A549 (cell line): ENCODE results near the gene DHX29. TPM values are rescaled to one million over a fixed set of nuclear protein-coding genes. Genes with fewer than 3 reads are reported as not detected.

Source experiments
- CEBPB ChIP-seq, 2 experiments: fragments of >200 bp in 1 of 2; sonication (Bioruptor Twin) in 1 of 2; formaldehyde crosslinking in 1 of 2; IDR thresholded peaks; 2 replicates each; pipeline ENCODE4 v1.6.1; 2012 to 2016
- CHD2 ChIP-seq: fragments of 150-350 bp; IDR thresholded peaks from 2 replicates; pipeline ENCODE4 v1.6.1; 2014; ENCODE audit warnings: low read length; ENCODE audit not compliant: partially characterized antibody
- CTCF ChIP-seq: fragments of >200 bp; sonication (Bioruptor Twin); formaldehyde crosslinking; IDR thresholded peaks from 3 replicates; pipeline ENCODE4 v1.5.1; 2016
- E2F6 ChIP-seq: IDR thresholded peaks from 2 replicates; pipeline ENCODE4 v1.6.1; 2012; ENCODE audit warnings: low read depth, borderline replicate concordance
- EHF ChIP-seq: fragments of 250-450 bp; sonication (Bioruptor Pico); IDR thresholded peaks from 2 replicates; pipeline ENCODE4 v1.5.0; 2020; ENCODE audit warnings: mild to moderate bottlenecking
- EHMT2 ChIP-seq: fragments of 200-600 bp; sonication (generic); IDR thresholded peaks from 2 replicates; pipeline ENCODE4 v1.6.1; 2016; ENCODE audit warnings: antibody characterized with exemption, low read depth, mild to moderate bottlenecking, moderate library complexity
- ESRRA ChIP-seq: fragments of 150-350 bp; IDR thresholded peaks from 2 replicates; pipeline ENCODE4 v1.6.1; 2014; ENCODE audit warnings: mild to moderate bottlenecking, low read length, borderline replicate concordance
- HEYL ChIP-seq: fragments of 250-450 bp; sonication (Bioruptor Pico); IDR thresholded peaks from 2 replicates; pipeline ENCODE4 v1.8.0; 2021; ENCODE audit warnings: mild to moderate bottlenecking, moderate library complexity
- HMGXB4 ChIP-seq: fragments of 250-450 bp; sonication (Bioruptor Pico); IDR thresholded peaks from 2 replicates; pipeline ENCODE4 v1.5.0; 2021; ENCODE audit warnings: mild to moderate bottlenecking, moderate library complexity, borderline replicate concordance
- HOXB13 ChIP-seq: fragments of 250-450 bp; sonication (Bioruptor Pico); IDR thresholded peaks from 2 replicates; pipeline ENCODE4 v1.5.0; 2020; ENCODE audit warnings: low read depth, mild to moderate bottlenecking, moderate library complexity
- HOXB5 ChIP-seq: fragments of 250-450 bp; sonication (Bioruptor Pico); IDR thresholded peaks from 2 replicates; pipeline ENCODE4 v1.5.0; 2020; ENCODE audit warnings: mild to moderate bottlenecking, moderate library complexity
- MAFK ChIP-seq: fragments of 450-650 bp; IDR thresholded peaks from 2 replicates; pipeline ENCODE4 v1.6.1; 2014; ENCODE audit not compliant: partially characterized antibody
- RAD21 ChIP-seq, 2 experiments: fragments of >200 bp in 1 of 2; sonication (Bioruptor Twin) in 1 of 2; formaldehyde crosslinking in 1 of 2; IDR thresholded peaks in 1 of 2; conservative IDR thresholded peaks in 1 of 2; 2 replicates in 1 of 2; 3 replicates in 1 of 2; pipeline ENCODE4 v1.6.1; 2012 to 2018; ENCODE audit warnings: inconsistent platforms in 1 of 2
- RCOR1 ChIP-seq: fragments of 150-350 bp; IDR thresholded peaks from 2 replicates; pipeline ENCODE4 v1.6.1; 2014; ENCODE audit warnings: antibody characterized with exemption, low read length, low read depth
- REST ChIP-seq: fragments of 200-600 bp; sonication (generic); IDR thresholded peaks from 2 replicates; pipeline ENCODE4 v1.6.1; 2016; ENCODE audit warnings: antibody characterized with exemption, mild to moderate bottlenecking, moderate library complexity
- SREBF2 ChIP-seq: fragments of 450-650 bp; IDR thresholded peaks from 2 replicates; pipeline ENCODE4 v1.6.1; 2014; ENCODE audit warnings: mild to moderate bottlenecking, moderate library complexity
- ZC3H11A ChIP-seq: fragments of 450-650 bp; IDR thresholded peaks from 2 replicates; pipeline ENCODE4 v1.6.1; 2014; ENCODE audit warnings: antibody characterized with exemption, mild to moderate bottlenecking
- ZSCAN20 ChIP-seq: fragments of 250-450 bp; sonication (Bioruptor Pico); IDR thresholded peaks from 2 replicates; pipeline ENCODE4 v1.8.0; 2022; ENCODE audit warnings: mild to moderate bottlenecking, moderate library complexity
- polyA plus RNA-seq, 4 experiments: library from polyadenylated mRNA; depleted of rRNA in 3 of 4; stranded (reverse); fragments of >200 nt; fragmentation: RNase III in 1 of 4; extraction: RNeasy Plus Mini Kit Qiagen cat#74134 plus additional on column Dnase treatment in 1 of 4; gene quantifications; 2 replicates in 3 of 4; 3 replicates in 1 of 4; pipeline ENCODE4 v1.2.3, GENCODE V29; 2011 to 2017
- TF ChIP-seq, protein P1 (sequence below): fragments of >200 bp; sonication (Bioruptor Twin); formaldehyde crosslinking; IDR thresholded peaks from 3 replicates; pipeline ENCODE4 v1.6.1; 2016
- TF ChIP-seq, protein P2 (sequence below): IDR thresholded peaks from 2 replicates; pipeline ENCODE4 v1.6.1; 2012

The DHX29 gene
- polyA plus RNA-seq, 2 of the 4 experiments (the other 2 are of a cell fraction), result 12.3 to 25.4 TPM

GRCh38 chr5:55307383-55308253, at the start of gene DHX29, which contains the start of gene MTREX (continued):
- TF ChIP-seq CTCF, result no peak
- no peak for TF ChIP-seq SREBF2
- TF ChIP-seq ZSCAN20 (CRISPR knock-in tag), result no peak
- peak; percentile 48; the same call in 1 of the 2 replicates for TF ChIP-seq E2F6
- TF ChIP-seq HOXB13 (CRISPR knock-in tag), result no peak
- TF ChIP-seq REST, result no peak
- TF ChIP-seq EHF (CRISPR knock-in tag), result no peak
- TF ChIP-seq MAFK, result no peak
- no peak for TF ChIP-seq HOXB5
- peak; percentile 44; the same call in 1 of the 2 replicates for TF ChIP-seq HMGXB4 (CRISPR knock-in tag)
- TF ChIP-seq CHD2, result no peak
- TF ChIP-seq ESRRA, result no peak
- TF ChIP-seq HEYL (CRISPR knock-in tag), result no peak
- no peak for TF ChIP-seq CEBPB (IDR thresholded peaks at IDR 0.05)
- TF ChIP-seq, protein P1, sequence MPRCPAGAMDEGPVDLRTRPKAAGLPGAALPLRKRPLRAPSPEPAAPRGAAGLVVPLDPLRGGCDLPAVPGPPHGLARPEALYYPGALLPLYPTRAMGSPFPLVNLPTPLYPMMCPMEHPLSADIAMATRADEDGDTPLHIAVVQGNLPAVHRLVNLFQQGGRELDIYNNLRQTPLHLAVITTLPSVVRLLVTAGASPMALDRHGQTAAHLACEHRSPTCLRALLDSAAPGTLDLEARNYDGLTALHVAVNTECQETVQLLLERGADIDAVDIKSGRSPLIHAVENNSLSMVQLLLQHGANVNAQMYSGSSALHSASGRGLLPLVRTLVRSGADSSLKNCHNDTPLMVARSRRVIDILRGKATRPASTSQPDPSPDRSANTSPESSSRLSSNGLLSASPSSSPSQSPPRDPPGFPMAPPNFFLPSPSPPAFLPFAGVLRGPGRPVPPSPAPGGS, result 0 out of 3 replicates have a peak, but pooled peaks have one; percentile 33
- no peak for TF ChIP-seq ZC3H11A
- no peak for TF ChIP-seq EHMT2
- no peak for TF ChIP-seq RAD21 (conservative IDR thresholded peaks at IDR 0.05 in 1 of 2, IDR thresholded peaks at IDR 0.05 in 1 of 2)
- TF ChIP-seq, protein P2, sequence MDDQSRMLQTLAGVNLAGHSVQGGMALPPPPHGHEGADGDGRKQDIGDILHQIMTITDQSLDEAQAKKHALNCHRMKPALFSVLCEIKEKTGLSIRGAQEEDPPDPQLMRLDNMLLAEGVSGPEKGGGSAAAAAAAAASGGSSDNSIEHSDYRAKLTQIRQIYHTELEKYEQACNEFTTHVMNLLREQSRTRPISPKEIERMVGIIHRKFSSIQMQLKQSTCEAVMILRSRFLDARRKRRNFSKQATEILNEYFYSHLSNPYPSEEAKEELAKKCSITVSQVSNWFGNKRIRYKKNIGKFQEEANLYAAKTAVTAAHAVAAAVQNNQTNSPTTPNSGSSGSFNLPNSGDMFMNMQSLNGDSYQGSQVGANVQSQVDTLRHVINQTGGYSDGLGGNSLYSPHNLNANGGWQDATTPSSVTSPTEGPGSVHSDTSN, result 0 out of 2 replicates have a peak, but pooled peaks have one; percentile 6
- no peak for TF ChIP-seq RCOR1
